ENCODE measurements around the gene HSD17B8.

The HSD17B8 gene

DNA sequence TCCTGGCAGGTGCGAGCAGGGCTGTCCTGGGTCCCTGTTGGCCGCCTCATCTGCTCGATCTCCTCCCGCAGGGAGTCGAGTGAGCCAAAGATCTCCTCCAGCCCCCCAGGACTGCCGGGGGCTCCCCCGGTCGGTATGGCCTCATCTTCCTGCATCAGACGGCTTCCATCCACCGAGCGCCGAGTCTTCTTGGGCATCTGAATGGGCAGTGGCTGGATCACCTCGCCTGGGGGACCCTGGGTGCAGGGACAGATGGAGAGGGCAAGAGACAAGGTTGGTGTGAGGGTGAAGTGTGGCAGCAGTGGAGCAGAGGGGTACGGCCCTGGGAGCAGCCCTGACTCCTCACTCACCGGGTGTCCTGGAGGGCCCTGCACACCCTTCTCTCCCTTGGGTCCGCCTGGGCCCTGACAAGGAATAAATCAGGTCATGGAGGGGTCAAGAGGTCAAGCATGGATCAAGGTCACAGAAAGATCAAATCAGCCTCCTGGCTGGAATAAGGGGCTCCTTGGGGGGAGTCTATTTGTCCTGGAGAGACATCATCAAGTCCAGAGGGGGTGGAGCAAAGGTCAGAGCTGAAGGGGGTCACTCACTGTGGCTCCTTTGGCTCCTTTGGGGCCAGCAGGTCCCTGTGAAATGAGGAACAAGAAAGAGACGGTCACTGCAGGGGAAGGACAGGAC, 38.7 kb upstream of the HSD17B8 start:
- no peak for TF ChIP-seq EZH2 (IDR thresholded peaks at IDR 0.05; ENCODE audit: borderline replicate concordance, low read depth, low read length, severe bottlenecking)
- TF ChIP-seq, protein P1, sequence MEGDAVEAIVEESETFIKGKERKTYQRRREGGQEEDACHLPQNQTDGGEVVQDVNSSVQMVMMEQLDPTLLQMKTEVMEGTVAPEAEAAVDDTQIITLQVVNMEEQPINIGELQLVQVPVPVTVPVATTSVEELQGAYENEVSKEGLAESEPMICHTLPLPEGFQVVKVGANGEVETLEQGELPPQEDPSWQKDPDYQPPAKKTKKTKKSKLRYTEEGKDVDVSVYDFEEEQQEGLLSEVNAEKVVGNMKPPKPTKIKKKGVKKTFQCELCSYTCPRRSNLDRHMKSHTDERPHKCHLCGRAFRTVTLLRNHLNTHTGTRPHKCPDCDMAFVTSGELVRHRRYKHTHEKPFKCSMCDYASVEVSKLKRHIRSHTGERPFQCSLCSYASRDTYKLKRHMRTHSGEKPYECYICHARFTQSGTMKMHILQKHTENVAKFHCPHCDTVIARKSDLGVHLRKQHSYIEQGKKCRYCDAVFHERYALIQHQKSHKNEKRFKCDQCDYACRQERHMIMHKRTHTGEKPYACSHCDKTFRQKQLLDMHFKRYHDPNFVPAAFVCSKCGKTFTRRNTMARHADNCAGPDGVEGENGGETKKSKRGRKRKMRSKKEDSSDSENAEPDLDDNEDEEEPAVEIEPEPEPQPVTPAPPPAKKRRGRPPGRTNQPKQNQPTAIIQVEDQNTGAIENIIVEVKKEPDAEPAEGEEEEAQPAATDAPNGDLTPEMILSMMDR (IDR thresholded peaks at IDR 0.05; ENCODE audit: borderline replicate concordance, extremely low read depth, low read length, poor library complexity, severe bottlenecking): no peak
- H3K9ac ChIP-seq (ENCODE audit: low read depth, low read length): no peak overlapping the region
- no peak overlapping the region for H3K4me3 ChIP-seq (ENCODE audit: low read depth in 1 of 2, low read length in 2 of 2)
- DNase-seq (no peak), ATAC-seq (ENCODE audit: insufficient read depth, low read depth) (no peak)
- no peaks in the 10 kb centered on the region for H3K79me2 ChIP-seq (ENCODE audit: insufficient read depth, low read length)
- H3K27me3 ChIP-seq (ENCODE audit: insufficient read depth, low read length, poor library complexity): no peaks in the 10 kb centered on the region
- H3K9me3 ChIP-seq (ENCODE audit: insufficient read depth, low read length, severe bottlenecking): no peaks in the 10 kb centered on the region
- no peaks in the 10 kb centered on the region for H4K20me1 ChIP-seq (ENCODE audit: insufficient read depth, low read length)
- H3K36me3 ChIP-seq (ENCODE audit: insufficient read depth, low read length): no peaks in the 10 kb centered on the region
- no peak overlapping the region for H3K4me2 ChIP-seq (ENCODE audit: insufficient read depth, low read length)
- H3K4me1 ChIP-seq (ENCODE audit: insufficient read depth, low read length): peaks cover 11% of the 10 kb centered on the region
- H2AFZ ChIP-seq (ENCODE audit: low read depth, low read length): no peak overlapping the region
- no peak overlapping the region for H3K27ac ChIP-seq (ENCODE audit: low read length)

DNA sequence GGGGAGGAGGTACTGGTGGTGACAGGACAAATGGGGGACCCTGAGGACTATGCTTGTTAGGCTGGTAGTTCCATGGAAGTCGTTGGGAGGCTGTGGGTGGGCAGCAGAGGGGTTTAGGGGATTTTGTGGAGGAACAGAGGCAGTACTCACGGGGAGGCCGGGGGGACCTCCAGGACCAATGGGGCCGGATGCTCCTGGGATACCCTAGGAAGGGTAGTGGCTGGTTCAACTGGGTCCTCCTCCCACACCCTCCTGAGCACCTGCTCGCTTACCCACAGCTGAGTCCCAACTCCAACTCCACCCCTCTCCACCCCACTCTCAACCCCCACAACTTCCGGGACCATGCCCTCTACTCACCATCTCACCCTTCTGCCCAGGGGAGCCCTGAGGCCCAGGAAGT, 38.1 kb upstream of the HSD17B8 start:
- Histone ChIP-seq H2AFZ (ENCODE audit: low read depth, low read length) (no peak overlapping the region), H3K9ac (ENCODE audit: low read depth, low read length) (no peak overlapping the region), H3K9me3 (ENCODE audit: insufficient read depth, low read length, severe bottlenecking) (no peaks in the 10 kb centered on the region), H3K27ac (ENCODE audit: low read length) (no peak overlapping the region), H3K4me2 (ENCODE audit: insufficient read depth, low read length) (no peak overlapping the region), H3K4me3 (ENCODE audit: low read depth in 1 of 2, low read length in 2 of 2) (no peak overlapping the region), H3K4me1 (ENCODE audit: insufficient read depth, low read length) (peaks cover 7% of the 10 kb centered on the region), H3K36me3 (ENCODE audit: insufficient read depth, low read length) (no peaks in the 10 kb centered on the region), H3K27me3 (ENCODE audit: insufficient read depth, low read length, poor library complexity) (no peaks in the 10 kb centered on the region), H4K20me1 (ENCODE audit: insufficient read depth, low read length) (no peaks in the 10 kb centered on the region), H3K79me2 (ENCODE audit: insufficient read depth, low read length) (no peaks in the 10 kb centered on the region)
- ATAC-seq (ENCODE audit: insufficient read depth, low read depth): no peak
- no peak for DNase-seq
- TF ChIP-seq EZH2 (IDR thresholded peaks at IDR 0.05; ENCODE audit: borderline replicate concordance, low read depth, low read length, severe bottlenecking): no peak
- TF ChIP-seq, protein P1 (IDR thresholded peaks at IDR 0.05; ENCODE audit: borderline replicate concordance, extremely low read depth, low read length, poor library complexity, severe bottlenecking): no peak

DNA sequence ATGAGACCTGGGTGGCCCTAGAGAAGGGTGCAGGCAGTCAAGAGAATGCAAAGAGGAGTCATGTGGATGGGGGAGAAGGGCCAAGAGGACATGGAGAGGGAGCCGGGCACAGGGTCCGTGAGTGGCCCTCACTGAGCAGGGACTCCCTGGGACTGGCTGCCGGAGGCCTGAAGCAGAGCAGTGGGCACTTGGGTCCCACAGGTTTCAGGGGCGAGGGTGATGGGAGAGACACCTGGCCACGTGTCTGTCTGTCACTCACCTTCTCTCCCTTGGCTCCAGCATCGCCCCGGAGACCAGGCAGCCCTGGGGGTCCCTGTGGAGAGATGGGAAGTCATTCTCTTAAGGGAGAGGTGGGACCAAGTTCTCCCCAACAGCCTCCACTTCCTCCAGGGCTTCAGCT, 37.6 kb upstream of the HSD17B8 start:
- H2AFZ ChIP-seq (ENCODE audit: low read depth, low read length): no peak overlapping the region
- H3K9me3 ChIP-seq (ENCODE audit: insufficient read depth, low read length, severe bottlenecking): no peaks in the 10 kb centered on the region
- DNase-seq (no peak), ATAC-seq (ENCODE audit: insufficient read depth, low read depth) (no peak)
- H3K4me3 ChIP-seq (ENCODE audit: low read depth in 1 of 2, low read length in 2 of 2): no peak overlapping the region
- no peaks in the 10 kb centered on the region for H3K36me3 ChIP-seq (ENCODE audit: insufficient read depth, low read length)
- no peak for TF ChIP-seq EZH2 (IDR thresholded peaks at IDR 0.05; ENCODE audit: borderline replicate concordance, low read depth, low read length, severe bottlenecking)
- TF ChIP-seq, protein P1 (IDR thresholded peaks at IDR 0.05; ENCODE audit: borderline replicate concordance, extremely low read depth, low read length, poor library complexity, severe bottlenecking): no peak
- H3K27me3 ChIP-seq (ENCODE audit: insufficient read depth, low read length, poor library complexity): no peaks in the 10 kb centered on the region
- H4K20me1 ChIP-seq (ENCODE audit: insufficient read depth, low read length): no peaks in the 10 kb centered on the region
- H3K4me2 ChIP-seq (ENCODE audit: insufficient read depth, low read length): no peak overlapping the region
- H3K9ac ChIP-seq (ENCODE audit: low read depth, low read length): no peak overlapping the region
- H3K79me2 ChIP-seq (ENCODE audit: insufficient read depth, low read length): no peaks in the 10 kb centered on the region
- peaks cover 3% of the 10 kb centered on the region for H3K4me1 ChIP-seq (ENCODE audit: insufficient read depth, low read length)
- H3K27ac ChIP-seq (ENCODE audit: low read length): no peak overlapping the region

All from DND-41 (cell line).